Umbilical cord (tissue), 2 donors: ENCODE measurements around the gene MYLK. TPM values are rescaled to one million over a fixed set of nuclear protein-coding genes. Genes with fewer than 3 reads are reported as not detected.
"Not testable (repeated sequence)": the region's sequence is repeated elsewhere in the genome, so short reads cannot be mapped to it uniquely, and the experiment has no call there.

ENCODE experiments used
- DNase-seq: peaks from one replicate; pipeline ENCODE4 v3.0.0-alpha.2; 2015; ENCODE audit warnings: low spot score
- total RNA-seq: library from RNA; depleted of rRNA; stranded (reverse); fragments of >200 nt; gene quantifications from one replicate; pipeline ENCODE4 v1.2.3, GENCODE V29; 2014; ENCODE audit warnings: low replicate concordance; ENCODE audit not compliant: insufficient read depth

The MYLK gene
- total RNA-seq, 1 donor from 2014 or later: 1,145 TPM

DNA sequence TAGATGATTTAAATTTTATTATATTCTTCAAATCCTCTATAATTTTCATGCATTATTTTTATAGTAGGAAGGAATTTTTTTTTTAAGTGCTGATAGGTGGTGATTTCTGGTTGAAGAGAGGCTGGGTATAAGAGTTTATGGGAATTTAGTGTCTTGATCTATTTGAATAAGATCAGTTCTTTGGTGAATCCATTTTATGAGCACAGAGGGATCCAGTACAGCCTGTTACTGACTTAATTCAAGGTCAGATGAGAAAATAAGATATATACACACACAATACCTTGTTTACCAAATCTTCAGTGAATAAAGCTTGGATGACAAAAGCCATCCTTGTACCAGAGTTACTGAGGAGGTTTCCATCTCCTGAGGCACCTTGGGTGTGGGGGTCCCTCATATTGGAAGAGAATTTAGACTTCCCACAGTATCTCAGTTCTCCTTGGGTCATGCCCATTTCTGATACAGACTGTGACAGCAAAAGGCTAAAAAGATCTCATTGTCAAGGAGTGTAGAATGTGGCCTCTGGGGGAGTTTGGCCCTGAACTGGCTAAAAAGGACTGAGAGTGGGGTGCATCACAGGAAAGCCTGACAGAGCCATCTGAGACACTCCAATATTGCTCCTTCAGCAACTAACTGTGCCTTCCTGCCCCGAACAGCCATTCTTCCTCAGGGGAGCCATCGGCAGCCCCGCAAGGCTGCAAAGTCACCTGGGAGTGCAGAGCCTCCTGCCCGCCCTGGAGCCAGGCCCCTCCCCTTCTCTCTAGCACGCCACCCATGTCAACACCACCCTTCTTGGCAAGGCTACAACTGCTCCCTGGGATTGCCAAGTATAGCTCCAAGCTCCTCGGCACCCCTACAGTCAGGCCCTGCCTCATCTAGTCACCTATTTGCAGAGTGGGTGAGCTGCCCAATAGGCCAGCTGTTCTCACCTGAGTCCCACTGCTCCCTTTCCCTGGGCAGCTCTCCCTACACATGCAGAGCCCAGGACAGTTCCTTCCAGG lies 256.2 kb downstream of the MYLK start:
- no peak for DNase-seq

DNA sequence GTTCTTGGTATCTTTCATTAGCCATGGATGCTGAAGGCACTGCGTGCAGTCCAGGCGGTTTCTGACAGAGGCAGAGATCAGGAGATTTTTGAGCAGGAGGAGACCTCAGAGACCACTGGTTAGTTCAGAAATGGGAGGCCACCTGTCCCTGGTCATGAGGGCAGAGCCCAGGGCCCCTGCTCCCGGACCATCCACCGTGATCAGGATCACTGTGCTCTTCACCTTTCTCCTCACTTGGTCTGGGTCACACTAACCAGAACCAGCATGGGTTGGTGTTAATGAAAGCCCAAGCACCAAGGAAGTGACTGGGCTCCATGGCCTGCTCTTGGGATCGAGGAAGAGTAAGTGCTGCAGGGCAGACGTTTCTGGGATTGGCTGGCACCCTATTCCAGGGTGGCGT lies 257.3 kb downstream of the MYLK start:
- DNase-seq: no peak

DNA sequence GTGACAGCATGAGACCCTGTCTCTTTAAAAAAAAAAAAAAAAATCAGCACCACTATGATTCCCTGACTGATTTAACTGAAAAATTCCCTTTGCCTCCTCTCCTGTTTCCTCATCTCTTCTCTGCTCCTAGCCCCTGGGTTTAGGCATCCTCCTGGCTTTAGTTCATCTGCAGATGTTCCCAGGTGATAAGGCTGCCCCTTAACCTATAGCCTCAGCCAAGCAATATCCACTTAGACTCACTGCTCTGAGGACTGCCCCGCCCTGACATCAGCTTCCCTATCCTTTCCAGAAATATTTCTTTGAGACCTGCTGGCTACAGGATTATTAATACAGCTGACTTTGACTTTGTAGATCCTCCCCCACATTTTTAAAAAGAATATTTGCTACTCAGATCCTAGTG lies 259.8 kb downstream of the MYLK start:
- DNase-seq: no peak

DNA sequence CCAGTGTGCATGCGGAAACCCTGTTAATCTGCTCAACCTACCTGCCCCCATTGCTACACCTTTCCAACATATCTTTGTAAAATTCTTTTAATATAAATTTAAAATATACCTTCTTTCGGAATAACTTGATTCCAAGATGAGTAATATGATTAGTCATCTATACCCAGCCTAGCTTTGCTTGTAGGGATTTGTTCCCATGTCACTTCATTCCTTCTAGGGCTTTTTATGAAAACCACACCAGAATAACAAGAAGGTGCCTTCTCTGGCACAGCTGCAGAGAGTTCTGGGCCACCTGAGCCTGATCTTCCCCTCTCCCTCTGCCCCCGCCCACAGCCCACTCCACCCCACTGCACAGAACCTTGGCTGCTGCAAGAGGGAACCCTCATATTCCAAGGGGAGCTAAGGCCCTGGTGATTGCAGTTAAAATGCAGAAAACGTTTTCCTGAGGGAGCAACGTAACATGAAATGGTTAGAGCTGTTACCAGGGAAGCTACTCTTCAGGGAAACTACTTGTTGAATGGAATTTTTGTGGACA lies 260.7 kb downstream of the MYLK start:
- no peak for DNase-seq

DNA sequence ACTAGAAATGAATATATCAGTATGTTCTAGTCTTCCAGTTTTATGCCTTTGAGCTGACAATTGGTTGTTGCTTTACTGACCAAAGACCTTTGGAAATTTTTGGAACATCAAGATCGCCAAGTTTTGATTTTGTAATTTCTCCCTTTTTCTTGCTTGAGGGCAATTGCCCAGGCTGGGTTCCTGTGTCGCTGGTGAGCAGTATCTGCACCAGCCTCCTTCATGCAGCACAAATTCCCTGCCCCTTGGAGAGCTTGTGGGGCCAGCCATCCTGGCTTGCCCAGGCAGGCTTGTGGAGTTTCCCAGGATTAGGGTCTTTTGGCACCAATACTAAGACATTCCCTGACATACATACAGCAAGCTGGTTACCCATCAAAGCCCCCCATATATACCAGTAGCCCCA lies 261.4 kb downstream of the MYLK start:
- no peak for DNase-seq

DNA sequence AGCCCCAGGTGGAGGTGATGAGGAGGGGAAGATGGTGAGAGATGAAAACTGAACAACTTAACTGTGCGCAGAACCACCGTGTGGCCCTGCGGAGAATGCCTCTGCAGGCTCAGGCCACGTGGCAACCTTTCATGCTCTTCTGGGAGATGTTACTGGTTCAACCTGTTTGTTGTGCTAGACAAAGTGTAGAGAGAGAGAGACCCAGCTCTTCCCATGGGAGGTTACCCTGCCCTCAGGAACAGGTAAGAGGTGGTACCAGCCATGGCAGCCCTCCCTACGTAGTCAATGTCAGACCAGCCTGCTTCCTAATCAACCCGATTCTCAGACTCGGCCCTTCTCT lies 262.3 kb downstream of the MYLK start:
- peak; percentile 17 for DNase-seq

DNA sequence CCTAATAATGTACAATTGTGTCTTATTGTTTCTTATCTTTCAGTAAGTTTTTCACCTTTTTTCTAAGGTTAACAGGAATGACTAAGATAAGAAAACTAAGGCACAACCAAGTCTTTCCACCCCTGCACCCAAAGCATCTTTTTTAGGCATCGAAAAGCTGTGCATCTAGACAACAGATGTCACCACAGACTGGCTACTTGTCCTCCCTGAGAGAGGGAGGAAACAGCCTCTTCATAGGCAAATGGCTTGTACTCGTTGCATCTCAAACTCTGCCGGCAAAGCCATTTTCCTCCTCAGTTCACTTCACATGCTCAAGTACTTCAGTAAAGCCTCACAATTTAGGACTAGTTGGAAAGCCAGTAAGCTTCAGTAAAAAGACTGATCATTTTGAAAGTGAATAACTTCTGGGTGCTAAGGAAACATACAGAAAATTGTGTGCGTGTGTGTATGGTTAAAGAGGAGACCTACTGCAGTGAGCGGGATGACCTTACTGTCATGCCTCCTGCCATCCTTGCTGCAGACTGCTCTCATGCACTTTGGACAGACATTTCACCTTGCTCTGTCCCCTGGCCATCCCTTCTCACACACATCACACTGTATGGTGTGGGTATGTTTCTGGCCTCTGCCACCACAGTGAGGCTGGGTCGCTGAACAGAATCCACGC lies 262.8 kb downstream of the MYLK start:
- DNase-seq: no peak

DNA sequence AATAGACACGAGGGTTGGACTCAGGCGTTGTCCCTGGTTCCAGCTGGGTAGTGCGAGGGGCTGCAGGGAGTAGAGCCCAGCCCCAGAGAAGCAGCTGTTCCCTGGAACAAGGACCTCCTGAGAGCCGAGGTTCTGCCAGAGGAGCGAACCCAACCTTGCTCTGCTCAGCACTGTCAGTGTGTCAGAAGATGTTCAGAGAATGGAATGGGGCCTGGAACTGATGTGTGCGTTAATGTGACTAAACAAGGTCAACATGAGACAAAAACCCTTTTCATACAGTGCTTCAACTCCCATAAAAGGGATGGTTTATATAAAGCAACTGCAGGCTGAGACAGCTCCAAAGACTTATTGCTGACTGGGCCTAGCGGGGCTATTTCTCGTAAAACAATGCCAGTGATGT lies 263.8 kb downstream of the MYLK start:
- DNase-seq: peak; percentile 57

DNA sequence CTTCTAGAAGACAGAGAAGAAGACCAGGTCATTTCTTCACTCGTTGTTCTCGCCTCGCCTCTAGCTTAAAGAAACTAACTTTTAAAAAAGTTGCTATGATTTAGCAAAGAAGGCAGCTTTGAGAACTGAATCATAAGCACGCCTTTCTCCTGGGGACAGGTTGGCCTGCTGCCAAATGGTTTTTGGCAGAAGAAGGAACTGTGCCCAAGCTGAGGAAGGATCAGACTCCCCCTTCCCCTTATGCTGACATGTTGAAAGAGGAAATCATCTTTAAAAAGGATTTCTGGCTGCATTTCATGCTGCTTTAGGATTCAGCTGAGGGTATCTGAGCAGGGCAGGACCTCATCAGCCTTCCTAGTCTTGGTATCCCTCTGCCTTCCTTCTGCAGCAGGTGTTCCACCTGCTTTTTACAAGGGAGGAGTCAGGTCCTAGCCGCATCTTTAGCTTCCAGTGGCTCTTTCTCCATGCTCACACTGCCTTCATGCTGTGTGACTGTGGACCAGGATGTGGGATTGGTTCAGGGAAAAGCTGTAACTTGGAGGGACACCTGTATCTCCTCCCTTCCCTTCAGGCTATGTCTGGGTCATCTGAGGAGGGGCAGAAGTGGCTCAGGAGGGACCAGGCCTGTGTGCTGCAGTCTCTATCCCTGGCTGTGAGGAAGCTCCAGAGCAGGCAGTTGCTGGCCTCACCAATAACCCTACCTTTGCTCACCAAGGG lies 265.2 kb downstream of the MYLK start:
- peak; percentile 90 for DNase-seq

DNA sequence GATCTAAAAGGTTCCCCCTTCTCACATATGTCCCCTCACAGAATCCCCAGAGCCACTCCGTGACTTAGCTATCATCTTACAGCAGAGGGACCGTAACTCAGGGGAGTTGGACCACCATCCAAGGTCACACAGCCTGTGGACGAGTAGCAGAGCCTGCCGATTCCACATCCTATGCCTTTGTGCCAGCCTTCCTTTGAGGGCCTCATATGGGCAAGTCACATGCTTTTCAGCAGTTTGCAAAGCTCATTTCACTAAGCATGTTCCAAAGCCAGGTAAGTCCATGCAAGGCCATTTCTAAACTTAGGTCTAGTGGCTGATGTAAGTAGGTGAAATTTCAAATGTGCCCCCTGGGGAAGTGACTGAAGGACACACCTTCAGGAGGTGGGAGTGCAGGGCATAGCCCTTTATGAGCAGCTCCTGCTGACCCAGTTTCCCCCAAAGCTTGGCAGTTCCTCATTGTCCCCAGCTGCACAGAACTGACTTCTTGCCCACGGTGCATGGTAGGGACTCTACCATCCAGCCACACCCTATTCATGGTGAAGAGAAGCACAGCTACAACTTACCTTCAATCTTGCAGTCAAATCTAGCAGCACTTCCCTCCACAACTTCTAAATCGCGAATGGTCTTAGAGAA lies 265.9 kb downstream of the MYLK start:
- no peak for DNase-seq

DNA sequence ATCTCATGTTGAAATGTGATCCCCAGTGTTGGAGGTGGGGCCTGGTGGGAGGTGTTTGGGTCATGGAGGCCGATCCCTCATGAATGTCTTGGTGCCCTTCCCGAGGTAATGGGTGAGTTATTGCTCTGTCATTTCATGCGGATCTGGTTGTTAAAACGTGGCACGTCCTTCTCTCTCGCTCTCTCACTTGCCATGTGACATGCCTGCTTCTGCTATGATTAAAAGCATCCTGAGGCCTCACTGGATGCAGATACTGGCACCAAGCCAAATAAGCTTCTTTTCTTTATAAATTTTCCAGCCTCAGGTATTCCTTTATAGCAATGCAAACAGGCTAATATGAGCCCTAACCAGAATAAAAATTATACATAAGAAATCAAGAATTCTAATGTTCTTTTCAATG lies 267.5 kb downstream of the MYLK start:
- no peak for DNase-seq

DNA sequence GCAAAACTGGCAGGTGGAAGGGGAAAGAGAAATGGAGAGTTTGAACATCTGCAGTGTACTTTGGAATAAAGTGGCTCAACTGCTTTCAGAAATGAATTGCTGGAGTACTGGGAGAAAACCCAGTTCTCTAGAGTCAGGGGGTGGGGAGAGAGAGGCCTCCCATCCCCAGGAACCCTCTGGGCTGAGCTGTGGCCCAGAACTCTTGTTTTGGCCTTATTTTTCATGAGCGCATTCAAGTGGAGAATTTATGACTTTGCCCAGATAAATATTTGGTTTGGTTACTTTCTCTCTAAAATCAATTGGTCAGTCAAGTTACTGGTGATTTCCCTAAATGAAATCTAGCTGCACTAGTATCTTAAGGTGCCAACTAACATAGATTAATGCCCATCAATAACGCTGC lies 270.6 kb downstream of the MYLK start:
- no peak for DNase-seq

DNA sequence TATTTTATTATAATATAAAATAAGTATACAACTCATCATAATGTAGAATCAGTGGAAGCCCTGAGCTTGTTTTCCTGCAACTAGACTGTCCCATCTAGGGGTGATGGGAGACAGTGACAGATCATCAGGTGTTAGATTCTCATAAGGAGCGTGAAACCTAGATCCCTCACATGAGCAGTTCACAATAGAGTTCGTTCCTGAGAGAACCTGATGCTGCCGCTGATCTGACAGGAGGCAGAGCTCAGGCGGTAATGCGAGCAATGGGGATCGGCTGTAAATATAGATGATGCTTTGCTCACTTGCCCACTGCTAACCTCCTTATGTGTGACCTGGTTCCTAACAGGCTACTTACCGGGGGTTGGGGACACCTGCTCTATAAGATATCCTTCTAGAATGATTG lies 272.5 kb downstream of the MYLK start:
- DNase-seq: not testable (repeated sequence)

DNA sequence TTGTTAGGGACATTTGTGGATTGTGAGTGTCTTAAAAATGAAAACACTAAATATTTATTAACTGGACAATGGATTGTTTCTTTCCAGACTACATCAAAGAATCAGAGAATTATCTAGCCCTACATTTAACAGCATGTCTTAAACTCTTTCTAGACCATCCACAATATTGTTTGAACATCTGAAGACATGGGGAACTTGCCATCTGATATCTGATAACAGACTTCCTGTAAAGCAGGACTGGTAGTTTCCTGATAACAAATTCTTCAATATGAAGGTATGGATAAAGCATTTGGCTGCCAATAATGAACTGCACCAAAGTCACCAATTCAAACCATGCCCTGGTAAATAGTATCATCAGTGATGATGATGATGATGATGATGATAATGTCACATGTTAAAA lies 273.1 kb downstream of the MYLK start:
- no peak for DNase-seq

DNA sequence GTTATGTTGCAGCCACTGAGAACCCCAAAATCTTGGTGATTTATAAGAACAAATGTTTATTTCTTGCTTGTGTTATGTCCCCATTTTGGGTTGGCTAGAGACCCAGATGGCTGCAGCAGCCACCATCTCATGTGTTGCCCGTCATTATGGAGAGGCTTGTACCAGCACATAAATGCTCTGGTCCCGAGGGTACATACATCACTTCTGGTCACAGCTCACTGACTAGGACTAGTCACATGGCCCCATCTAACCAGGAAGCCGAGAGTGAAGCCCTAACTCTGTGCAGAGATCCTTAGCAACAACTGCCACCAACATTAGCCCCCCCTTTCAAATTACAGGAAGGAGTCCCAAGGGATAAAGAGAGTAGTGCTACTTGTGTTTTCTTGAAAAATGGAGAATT lies 273.8 kb downstream of the MYLK start:
- DNase-seq: no peak

DNA sequence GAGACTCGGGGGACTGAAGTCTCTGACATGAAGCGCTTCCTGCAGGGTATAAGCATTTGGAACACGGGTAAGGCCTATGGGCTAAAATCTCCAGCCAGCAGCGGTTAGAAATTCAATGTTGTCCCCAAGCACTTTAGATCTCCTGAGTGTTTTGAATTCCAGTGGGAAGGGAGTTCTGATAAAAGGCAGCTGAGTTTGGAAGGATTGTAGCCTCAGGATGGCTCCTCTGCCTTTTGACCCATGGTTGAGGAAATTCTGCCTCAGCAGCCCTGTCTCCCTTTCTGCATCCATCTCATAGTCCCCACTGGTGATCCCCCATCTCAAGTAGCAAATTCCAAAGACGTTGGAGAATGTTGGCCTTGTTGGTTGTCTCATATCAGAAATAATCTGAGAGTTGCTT lies 275.1 kb downstream of the MYLK start:
- DNase-seq: no peak

DNA sequence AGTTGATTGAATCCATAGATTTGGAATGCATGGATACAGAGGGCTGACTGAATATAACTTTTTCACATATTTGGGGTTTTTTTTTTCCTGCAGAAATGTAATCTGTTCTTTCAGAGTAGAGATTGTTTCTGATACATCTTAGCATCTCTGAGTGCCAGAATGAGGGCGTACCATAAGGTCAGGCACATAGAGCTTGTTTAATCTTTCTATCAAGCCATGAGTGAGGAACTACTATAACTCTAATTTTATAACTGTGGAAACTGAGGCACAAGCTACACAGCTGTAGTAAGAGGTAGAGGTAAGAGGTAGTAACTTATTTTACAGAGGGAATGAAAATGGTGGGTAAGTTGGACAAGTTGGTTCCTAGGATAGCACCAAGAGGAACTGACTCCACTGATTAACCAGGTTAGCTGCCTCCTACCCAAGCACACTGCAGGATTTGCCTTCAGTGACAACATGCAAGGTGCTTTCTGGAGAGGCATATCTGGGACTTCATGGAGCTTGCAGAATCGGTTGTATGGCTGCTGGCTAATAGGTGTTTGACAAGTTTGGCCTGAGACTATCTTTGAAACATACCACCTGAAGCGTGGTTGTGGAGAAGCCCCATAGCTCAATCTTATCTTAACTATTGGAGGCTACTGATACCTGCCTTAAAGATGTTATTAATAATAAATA lies 275.7 kb downstream of the MYLK start:
- DNase-seq: no peak

DNA sequence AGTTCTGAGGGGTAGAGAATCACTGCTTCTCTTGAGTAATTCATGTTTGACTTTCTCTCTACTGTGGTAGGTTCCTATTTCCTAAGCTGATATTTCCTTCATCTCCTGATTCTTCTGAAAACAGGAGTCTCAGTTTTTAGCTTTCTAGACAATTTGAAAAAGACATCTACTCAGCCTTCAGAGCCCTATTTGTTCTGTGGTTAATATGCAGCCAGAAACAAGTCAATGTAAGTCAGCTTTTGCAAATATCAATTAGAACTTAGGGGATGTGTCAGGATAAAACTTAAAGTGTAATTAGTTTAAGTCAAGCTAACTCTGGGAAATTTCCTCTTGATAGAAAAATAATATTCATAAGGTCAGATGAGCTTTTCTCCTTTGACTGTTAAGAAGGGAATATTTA lies 277.6 kb downstream of the MYLK start:
- no peak for DNase-seq

DNA sequence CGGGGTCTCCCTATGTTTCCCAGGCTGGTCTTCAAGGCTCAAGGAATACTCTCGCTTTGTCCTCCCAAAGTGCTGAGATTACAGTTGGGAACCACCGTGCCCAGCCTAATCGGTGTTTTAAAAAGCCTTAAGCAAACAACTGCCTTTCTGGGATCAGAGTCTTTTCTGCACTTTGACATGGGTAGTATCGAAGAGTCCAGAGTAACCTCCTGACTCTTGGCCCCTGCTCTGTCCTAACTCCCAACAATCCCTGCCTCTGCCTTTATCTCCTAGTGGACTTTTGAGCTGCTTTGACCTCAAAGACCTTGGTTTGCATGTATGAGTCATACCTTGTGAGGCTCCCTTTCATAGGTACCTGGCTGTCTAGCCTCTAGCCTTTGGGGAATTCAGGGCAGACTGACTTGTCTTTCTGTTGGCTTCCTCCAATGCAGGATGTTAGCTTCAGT lies 278.3 kb downstream of the MYLK start:
- no peak for DNase-seq

DNA sequence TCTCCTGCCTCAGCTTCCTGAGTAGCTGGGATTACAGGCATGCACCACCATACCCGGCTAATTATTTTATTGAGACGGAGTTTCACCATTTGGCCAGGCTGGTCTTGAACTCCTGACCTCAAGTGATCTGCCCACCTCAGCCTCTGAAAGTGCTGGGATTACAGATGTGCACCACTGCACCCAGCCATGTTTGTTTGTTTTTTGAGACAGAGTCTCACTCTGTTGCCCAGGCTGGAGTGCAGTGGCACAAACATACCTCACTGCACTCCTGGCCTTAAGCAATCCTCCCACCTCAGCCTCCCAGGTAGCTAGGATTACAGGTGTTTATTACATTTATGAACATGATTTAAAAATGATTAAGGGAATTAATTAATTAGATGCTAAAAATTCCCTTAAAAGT lies 281.0 kb downstream of the MYLK start:
- not testable (repeated sequence) for DNase-seq

DNA sequence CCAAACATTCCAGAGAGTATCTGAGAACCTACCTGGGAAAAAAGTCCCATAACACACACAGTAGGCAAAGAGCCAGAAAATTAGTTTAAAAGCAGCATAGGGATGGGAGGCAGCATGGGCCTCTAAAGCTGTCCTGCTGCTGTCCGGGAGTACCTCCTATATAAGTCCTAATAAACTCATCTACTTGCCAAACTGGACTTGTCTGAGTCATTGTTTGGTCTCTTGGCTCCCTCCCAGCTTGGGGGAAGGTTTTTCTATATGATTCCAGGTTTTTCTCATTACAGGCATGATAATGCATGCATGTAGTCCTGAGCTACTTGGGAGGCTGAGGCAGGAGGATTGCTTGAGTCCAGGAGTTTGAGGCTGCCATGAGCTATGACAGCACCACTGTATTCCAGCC lies 281.8 kb downstream of the MYLK start:
- no peak for DNase-seq
